ENCODE data around the gene PRKCZ.
A peak's percentile ranks its signal among the peaks of the same experiment; 100 is the strongest.

PRKCZ gene

DNA sequence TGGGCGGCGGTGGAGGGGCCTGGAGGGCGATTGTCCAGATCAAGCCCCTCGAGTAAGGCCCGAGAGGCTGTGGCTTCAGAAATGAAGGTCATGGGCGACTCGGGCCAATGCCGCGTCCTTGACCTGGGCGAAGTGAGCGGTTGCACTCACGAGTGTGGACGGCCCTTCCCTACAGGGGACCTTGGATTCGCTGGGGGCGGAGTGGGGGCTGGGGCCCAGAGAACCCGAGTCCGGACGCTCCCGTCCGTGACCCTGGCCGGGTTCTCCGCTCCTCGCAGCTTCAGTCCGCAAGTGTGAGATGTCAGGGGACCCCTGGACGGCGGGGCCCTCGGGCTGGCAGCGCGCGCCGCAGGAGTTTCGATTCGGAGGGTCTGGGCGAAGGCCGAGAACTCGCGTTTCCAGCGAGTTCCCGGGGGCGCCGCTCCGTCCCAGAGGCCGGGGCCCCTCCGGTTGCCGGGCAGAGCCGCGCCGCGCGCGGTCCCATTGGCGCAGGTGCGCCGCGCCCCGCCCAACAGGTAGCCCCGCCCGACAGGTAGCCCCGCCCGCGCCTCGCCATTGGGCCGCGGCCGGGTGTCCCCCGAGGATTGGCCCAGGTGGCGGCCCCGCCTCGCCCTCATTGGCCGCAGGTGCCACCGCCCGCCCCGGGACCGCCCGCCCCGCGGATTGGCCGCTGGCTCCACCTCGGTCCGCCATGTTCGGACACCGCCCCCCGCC, at the start of gene PRKCZ:
TSS of gene PRKCZ (plus strand) at position 694 of the 714 bp plus-strand sequence. CDS start 220 bp downstream, outside the sequence.
- Histone ChIP-seq H3K27ac (peak within 1 kb of the TSS; percentile 77), H3K4me3 (ENCODE audit: low read depth, low read length) (peak within 1 kb of the TSS; percentile 86), H3K27me3 (ENCODE audit: control insufficient read depth, insufficient read depth, low read length) (no peaks in the 10 kb centered on the region), H3K4me1 (no peaks in the 10 kb centered on the region), H2AFZ (peak within 1 kb of the TSS; percentile 85), H3K9me3 (ENCODE audit: control insufficient read depth, low read length) (no peaks in the 10 kb centered on the region), H3K9ac (peak within 1 kb of the TSS; percentile 28), H3K36me3 (ENCODE audit: control insufficient read depth, insufficient read depth, low read length) (no peaks in the 10 kb centered on the region), H3K79me2 (no peaks in the 10 kb centered on the region), H3K4me2 (ENCODE audit: low read length) (peak within 1 kb of the TSS; percentile 86)
- TF ChIP-seq CTCF (IDR thresholded peaks at IDR 0.05), result no peak

DNA sequence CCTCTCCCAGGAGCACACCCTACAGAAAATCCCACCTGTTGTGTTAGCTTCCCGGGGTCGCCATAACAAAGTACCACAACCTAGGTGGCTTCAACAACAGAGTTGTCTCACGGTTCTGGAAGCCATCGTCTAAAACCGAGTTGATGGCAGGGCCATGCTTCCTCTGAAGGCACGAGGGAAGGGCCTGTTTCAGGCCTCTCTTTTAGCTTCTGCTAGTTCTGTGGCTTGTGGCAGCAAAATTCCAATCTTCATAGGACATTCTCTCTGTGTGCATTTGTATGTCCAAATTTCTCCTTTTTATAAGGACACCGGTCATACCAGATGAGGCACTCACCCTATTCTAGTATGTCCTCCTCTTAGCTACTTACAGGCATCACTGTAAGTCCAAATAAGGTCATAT, 49.8 kb upstream of the PRKCZ start:
- Histone ChIP-seq H3K79me2 (no peaks in the 10 kb centered on the region), H3K4me3 (ENCODE audit: low read depth, low read length) (no peak overlapping the region), H3K9me3 (ENCODE audit: control insufficient read depth, low read length) (no peaks in the 10 kb centered on the region), H3K36me3 (ENCODE audit: control insufficient read depth, insufficient read depth, low read length) (no peaks in the 10 kb centered on the region), H2AFZ (no peak overlapping the region), H3K9ac (no peak overlapping the region), H3K27ac (no peak overlapping the region), H3K4me1 (no peaks in the 10 kb centered on the region), H3K27me3 (ENCODE audit: control insufficient read depth, insufficient read depth, low read length) (no peaks in the 10 kb centered on the region), H3K4me2 (ENCODE audit: low read length) (no peak overlapping the region)
- TF ChIP-seq CTCF (IDR thresholded peaks at IDR 0.05), result no peak

GRCh38 chr1:2000850-2001249, 49.4 kb upstream of the PRKCZ start:
- Histone ChIP-seq H3K27me3 (ENCODE audit: control insufficient read depth, insufficient read depth, low read length) (no peaks in the 10 kb centered on the region), H3K27ac (no peak overlapping the region), H2AFZ (no peak overlapping the region), H3K36me3 (ENCODE audit: control insufficient read depth, insufficient read depth, low read length) (no peaks in the 10 kb centered on the region), H3K4me2 (ENCODE audit: low read length) (no peak overlapping the region), H3K4me1 (no peaks in the 10 kb centered on the region), H3K79me2 (no peaks in the 10 kb centered on the region), H3K9me3 (ENCODE audit: control insufficient read depth, low read length) (no peaks in the 10 kb centered on the region), H3K9ac (no peak overlapping the region), H3K4me3 (ENCODE audit: low read depth, low read length) (no peak overlapping the region)
- no peak for TF ChIP-seq CTCF (IDR thresholded peaks at IDR 0.05)

- TF ChIP-seq CTCF (IDR thresholded peaks at IDR 0.05), result no peak
- H2AFZ ChIP-seq, result no peak overlapping the region
- no peaks in the 10 kb centered on the region for H3K27me3 ChIP-seq (ENCODE audit: control insufficient read depth, insufficient read depth, low read length)
- H3K9me3 ChIP-seq (ENCODE audit: control insufficient read depth, low read length), result no peaks in the 10 kb centered on the region
- H3K79me2 ChIP-seq, result no peaks in the 10 kb centered on the region
- no peak overlapping the region for H3K4me3 ChIP-seq (ENCODE audit: low read depth, low read length)
- H3K9ac ChIP-seq, result no peak overlapping the region
- no peak overlapping the region for H3K4me2 ChIP-seq (ENCODE audit: low read length)
- no peaks in the 10 kb centered on the region for H3K36me3 ChIP-seq (ENCODE audit: control insufficient read depth, insufficient read depth, low read length)
- no peak overlapping the region for H3K27ac ChIP-seq
- no peaks in the 10 kb centered on the region for H3K4me1 ChIP-seq
Measured at GRCh38 chr1:2001773-2002411, 48.3 kb upstream of the PRKCZ start.

Measured in parathyroid adenoma (tissue), 2 donors.